Neural cell (in vitro differentiated cells): ENCODE measurements around the gene INTS11.

ENCODE experiments used
- EP300 ChIP-seq: fragments of 450-650 bp; conservative IDR thresholded peaks from 2 replicates; pipeline ENCODE4 v1.6.1; 2014; ENCODE audit warnings: antibody characterized with exemption, mild to moderate bottlenecking, moderate library complexity; ENCODE audit not compliant: poor library complexity, severe bottlenecking
- EZH2 ChIP-seq: fragments of 200-600, 300-800 bp; shearing (Covaris generic), sonication (generic); IDR thresholded peaks from 2 replicates; pipeline ENCODE4 v1.6.1; 2014; ENCODE audit warnings: antibody characterized with exemption, low read length, borderline replicate concordance, mild to moderate bottlenecking; ENCODE audit not compliant: insufficient read depth, poor library complexity, severe bottlenecking
- MXI1 ChIP-seq: fragments of 450-650 bp; conservative IDR thresholded peaks from 2 replicates; pipeline ENCODE4 v1.6.1; 2014; ENCODE audit warnings: antibody characterized with exemption, mild to moderate bottlenecking; ENCODE audit not compliant: poor library complexity, severe bottlenecking
- POLR2AphosphoS5 ChIP-seq: IDR thresholded peaks from 2 replicates; pipeline ENCODE4 v1.6.1; 2012
- TAF1 ChIP-seq: IDR thresholded peaks from 2 replicates; pipeline ENCODE4 v1.6.1; 2012; ENCODE audit warnings: low read depth
- TF ChIP-seq, protein P1 (sequence below): fragments of 450-650 bp; IDR thresholded peaks from 2 replicates; pipeline ENCODE4 v1.5.1; 2014; ENCODE audit warnings: antibody characterized with exemption, mild to moderate bottlenecking, moderate library complexity; ENCODE audit not compliant: poor library complexity, severe bottlenecking
- TF ChIP-seq, protein P2 (sequence below): IDR thresholded peaks from 2 replicates; pipeline ENCODE4 v1.6.1; 2012; ENCODE audit warnings: borderline replicate concordance

DNA sequence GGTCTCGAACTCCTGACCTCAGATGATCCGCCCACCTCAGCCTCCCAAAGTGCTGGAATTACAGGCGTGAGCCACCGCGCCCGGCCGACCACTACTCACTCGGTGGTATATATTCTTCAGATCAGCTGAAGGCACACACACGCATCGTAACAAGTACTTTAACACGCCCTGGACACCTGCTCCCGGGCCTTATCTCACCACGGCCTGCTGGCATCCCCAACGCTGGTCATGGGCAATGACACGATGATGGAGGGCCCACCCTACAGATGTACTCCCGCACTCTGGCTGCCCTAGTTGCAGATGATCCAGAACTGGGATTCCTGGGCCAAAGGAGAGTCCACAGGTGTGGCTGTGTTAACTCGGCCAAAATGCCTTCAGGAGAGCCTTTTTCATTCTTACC is 62.4 kb downstream of the INTS11 start:
- TF ChIP-seq, protein P1, sequence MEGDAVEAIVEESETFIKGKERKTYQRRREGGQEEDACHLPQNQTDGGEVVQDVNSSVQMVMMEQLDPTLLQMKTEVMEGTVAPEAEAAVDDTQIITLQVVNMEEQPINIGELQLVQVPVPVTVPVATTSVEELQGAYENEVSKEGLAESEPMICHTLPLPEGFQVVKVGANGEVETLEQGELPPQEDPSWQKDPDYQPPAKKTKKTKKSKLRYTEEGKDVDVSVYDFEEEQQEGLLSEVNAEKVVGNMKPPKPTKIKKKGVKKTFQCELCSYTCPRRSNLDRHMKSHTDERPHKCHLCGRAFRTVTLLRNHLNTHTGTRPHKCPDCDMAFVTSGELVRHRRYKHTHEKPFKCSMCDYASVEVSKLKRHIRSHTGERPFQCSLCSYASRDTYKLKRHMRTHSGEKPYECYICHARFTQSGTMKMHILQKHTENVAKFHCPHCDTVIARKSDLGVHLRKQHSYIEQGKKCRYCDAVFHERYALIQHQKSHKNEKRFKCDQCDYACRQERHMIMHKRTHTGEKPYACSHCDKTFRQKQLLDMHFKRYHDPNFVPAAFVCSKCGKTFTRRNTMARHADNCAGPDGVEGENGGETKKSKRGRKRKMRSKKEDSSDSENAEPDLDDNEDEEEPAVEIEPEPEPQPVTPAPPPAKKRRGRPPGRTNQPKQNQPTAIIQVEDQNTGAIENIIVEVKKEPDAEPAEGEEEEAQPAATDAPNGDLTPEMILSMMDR, result no peak
- TF ChIP-seq POLR2AphosphoS5 (no peak), EZH2 (no peak), MXI1 (no peak), EP300 (no peak), TAF1 (no peak)
- TF ChIP-seq, protein P2, sequence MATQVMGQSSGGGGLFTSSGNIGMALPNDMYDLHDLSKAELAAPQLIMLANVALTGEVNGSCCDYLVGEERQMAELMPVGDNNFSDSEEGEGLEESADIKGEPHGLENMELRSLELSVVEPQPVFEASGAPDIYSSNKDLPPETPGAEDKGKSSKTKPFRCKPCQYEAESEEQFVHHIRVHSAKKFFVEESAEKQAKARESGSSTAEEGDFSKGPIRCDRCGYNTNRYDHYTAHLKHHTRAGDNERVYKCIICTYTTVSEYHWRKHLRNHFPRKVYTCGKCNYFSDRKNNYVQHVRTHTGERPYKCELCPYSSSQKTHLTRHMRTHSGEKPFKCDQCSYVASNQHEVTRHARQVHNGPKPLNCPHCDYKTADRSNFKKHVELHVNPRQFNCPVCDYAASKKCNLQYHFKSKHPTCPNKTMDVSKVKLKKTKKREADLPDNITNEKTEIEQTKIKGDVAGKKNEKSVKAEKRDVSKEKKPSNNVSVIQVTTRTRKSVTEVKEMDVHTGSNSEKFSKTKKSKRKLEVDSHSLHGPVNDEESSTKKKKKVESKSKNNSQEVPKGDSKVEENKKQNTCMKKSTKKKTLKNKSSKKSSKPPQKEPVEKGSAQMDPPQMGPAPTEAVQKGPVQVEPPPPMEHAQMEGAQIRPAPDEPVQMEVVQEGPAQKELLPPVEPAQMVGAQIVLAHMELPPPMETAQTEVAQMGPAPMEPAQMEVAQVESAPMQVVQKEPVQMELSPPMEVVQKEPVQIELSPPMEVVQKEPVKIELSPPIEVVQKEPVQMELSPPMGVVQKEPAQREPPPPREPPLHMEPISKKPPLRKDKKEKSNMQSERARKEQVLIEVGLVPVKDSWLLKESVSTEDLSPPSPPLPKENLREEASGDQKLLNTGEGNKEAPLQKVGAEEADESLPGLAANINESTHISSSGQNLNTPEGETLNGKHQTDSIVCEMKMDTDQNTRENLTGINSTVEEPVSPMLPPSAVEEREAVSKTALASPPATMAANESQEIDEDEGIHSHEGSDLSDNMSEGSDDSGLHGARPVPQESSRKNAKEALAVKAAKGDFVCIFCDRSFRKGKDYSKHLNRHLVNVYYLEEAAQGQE, result no peak
